HG02870 (cell line): ENCODE measurements around the gene RNF40.

ENCODE experiments used
- ATAC-seq: cut with Tn5 transposase; IDR thresholded peaks from one replicate; pipeline ENCODE4 v1.9.1; 2021; ENCODE audit warnings: mild to moderate bottlenecking, moderate library complexity; ENCODE audit not compliant: unreplicated experiment

Gene RNF40

GRCh38 chr16:30761427-30761927 lies 645 bp upstream of the RNF40 start:
- ATAC-seq, result peak; percentile 21

- ATAC-seq, result no peak
Observed at GRCh38 chr16:30762991-30763725, 1.0 kb downstream of the RNF40 start.

- no peak for ATAC-seq
Observed at GRCh38 chr16:30764086-30764485, 2.0 kb downstream of the RNF40 start.

- ATAC-seq, result no peak
Observed at GRCh38 chr16:30764816-30765465, 2.8 kb downstream of the RNF40 start.

GRCh38 chr16:30766206-30766932 lies 4.2 kb downstream of the RNF40 start:
- no peak for ATAC-seq

GRCh38 chr16:30766933-30767284 lies 4.8 kb downstream of the RNF40 start:
- ATAC-seq, result no peak

- ATAC-seq, result no peak
Observed at GRCh38 chr16:30767767-30768465, 5.8 kb downstream of the RNF40 start.

GRCh38 chr16:30768583-30769181 lies 6.6 kb downstream of the RNF40 start:
- ATAC-seq, result no peak

GRCh38 chr16:30769379-30770089 lies 7.4 kb downstream of the RNF40 start:
- no peak for ATAC-seq

- ATAC-seq, result no peak
Observed at GRCh38 chr16:30771726-30772125, 9.6 kb downstream of the RNF40 start.

GRCh38 chr16:30773826-30774225 lies 11.7 kb downstream of the RNF40 start:
- ATAC-seq, result no peak

GRCh38 chr16:30774367-30775130 lies 12.4 kb downstream of the RNF40 start:
- ATAC-seq, result no peak

GRCh38 chr16:30775131-30775391 lies 12.9 kb downstream of the RNF40 start:
- ATAC-seq, result no peak

- peak; percentile 64 for ATAC-seq
Observed at GRCh38 chr16:30775392-30776188, 13.5 kb downstream of the RNF40 start.

GRCh38 chr16:30777591-30778297 lies 15.6 kb downstream of the RNF40 start:
- ATAC-seq, result no peak

- ATAC-seq, result no peak
Observed at GRCh38 chr16:30778549-30779244, 16.6 kb downstream of the RNF40 start.

GRCh38 chr16:30779596-30779995 lies 17.5 kb downstream of the RNF40 start:
- no peak for ATAC-seq

GRCh38 chr16:30780021-30780420 lies 17.9 kb downstream of the RNF40 start:
- no peak for ATAC-seq
